ENCODE data around the gene KISS1R. TPM values are rescaled to one million over a fixed set of nuclear protein-coding genes. Genes with fewer than 3 reads are reported as not detected.

KISS1R gene
- polyA plus RNA-seq, 1 donor (not counting 4 experiments of a cell fraction or from before 2014, with no cell fraction given): not detected

- Histone ChIP-seq H3K27ac (ENCODE audit: control insufficient read depth, insufficient read depth, low read length) (no peak overlapping the region), H3K9ac (ENCODE audit: control insufficient read depth, extremely low read depth, insufficient read depth, low read length) (no peak overlapping the region), H3K79me2 (ENCODE audit: control insufficient read depth, insufficient read depth, low read length) (no peaks in the 10 kb centered on the region), H3K9me3 (ENCODE audit: control insufficient read depth, low read depth, low read length) (no peaks in the 10 kb centered on the region), H3K4me2 (ENCODE audit: control insufficient read depth, extremely low read depth, insufficient read depth, low read depth, low read length) (no peak overlapping the region), H3K27me3 (ENCODE audit: control insufficient read depth, extremely low read depth, insufficient read depth, low read length) (no peaks in the 10 kb centered on the region), H3K4me1 (ENCODE audit: control insufficient read depth, extremely low read depth, insufficient read depth, low read length) (peaks cover 6% of the 10 kb centered on the region), H3K36me3 (ENCODE audit: control insufficient read depth in 2 of 2, extremely low read depth in 1 of 2, insufficient read depth in 2 of 2, low read length in 2 of 2) (peaks cover 9 to 14% of the 10 kb centered on the region in 2 experiments), H3K9me1 (ENCODE audit: control insufficient read depth, extremely low read depth, insufficient read depth, low read length) (no peaks in the 10 kb centered on the region), H2AFZ (ENCODE audit: control insufficient read depth, low read length) (no peak overlapping the region), H4K20me1 (ENCODE audit: control insufficient read depth, extremely low read depth, insufficient read depth, low read length) (peaks cover 2% of the 10 kb centered on the region), H3K4me3 (ENCODE audit: control insufficient read depth in 2 of 3, extremely low read depth in 1 of 3, insufficient read depth in 2 of 3, low read depth in 1 of 3, low read length in 3 of 3) (no peak overlapping the region)
- dilution Hi-C loops (cut with MboI; ENCODE audit: extremely low pct_ligation_motif_present, low sequenced_read_pairs): no loop called here
- FAIRE-seq (no peak), DNase-seq (ENCODE audit: low read depth, low spot score) (no peak)
- TF ChIP-seq EZH2 (IDR thresholded peaks at IDR 0.05; ENCODE audit: low read length): no peak
- TF ChIP-seq, protein P1, sequence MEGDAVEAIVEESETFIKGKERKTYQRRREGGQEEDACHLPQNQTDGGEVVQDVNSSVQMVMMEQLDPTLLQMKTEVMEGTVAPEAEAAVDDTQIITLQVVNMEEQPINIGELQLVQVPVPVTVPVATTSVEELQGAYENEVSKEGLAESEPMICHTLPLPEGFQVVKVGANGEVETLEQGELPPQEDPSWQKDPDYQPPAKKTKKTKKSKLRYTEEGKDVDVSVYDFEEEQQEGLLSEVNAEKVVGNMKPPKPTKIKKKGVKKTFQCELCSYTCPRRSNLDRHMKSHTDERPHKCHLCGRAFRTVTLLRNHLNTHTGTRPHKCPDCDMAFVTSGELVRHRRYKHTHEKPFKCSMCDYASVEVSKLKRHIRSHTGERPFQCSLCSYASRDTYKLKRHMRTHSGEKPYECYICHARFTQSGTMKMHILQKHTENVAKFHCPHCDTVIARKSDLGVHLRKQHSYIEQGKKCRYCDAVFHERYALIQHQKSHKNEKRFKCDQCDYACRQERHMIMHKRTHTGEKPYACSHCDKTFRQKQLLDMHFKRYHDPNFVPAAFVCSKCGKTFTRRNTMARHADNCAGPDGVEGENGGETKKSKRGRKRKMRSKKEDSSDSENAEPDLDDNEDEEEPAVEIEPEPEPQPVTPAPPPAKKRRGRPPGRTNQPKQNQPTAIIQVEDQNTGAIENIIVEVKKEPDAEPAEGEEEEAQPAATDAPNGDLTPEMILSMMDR (optimal IDR thresholded peaks at IDR 0.05 in 1 of 3, IDR thresholded peaks at IDR 0.05 in 1 of 3, conservative IDR thresholded peaks at IDR 0.05 in 1 of 3; ENCODE audit: extremely low read depth in 1 of 3, insufficient read depth in 2 of 3, low read length in 3 of 3): no peak
Observed at GRCh38 chr19:887072-887471, 30.1 kb upstream of the KISS1R start.

DNA sequence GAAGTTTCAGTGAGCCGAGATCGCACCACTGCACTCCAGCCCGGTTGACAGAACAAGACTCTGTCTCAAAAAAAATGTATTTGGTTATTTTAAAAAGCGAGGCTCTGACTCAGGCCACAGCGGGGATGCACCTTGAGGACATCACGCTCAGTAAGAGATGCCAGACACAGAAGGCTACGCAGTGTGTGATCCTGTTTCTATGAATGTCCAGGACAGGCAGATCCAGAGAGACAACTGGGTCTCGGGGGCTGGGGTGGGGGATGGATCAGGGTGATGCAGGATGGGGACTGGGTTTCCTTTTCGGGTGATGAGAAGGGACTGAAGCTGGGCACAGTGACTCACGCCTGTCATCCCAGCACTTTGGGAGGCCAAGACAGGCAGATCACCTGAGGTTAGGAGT lies 29.5 kb upstream of the KISS1R start:
- peaks cover 2% of the 10 kb centered on the region for H4K20me1 ChIP-seq (ENCODE audit: control insufficient read depth, extremely low read depth, insufficient read depth, low read length)
- FAIRE-seq: no peak

More for the DNA sequence above, 29.5 kb upstream of the KISS1R start:
- no peak overlapping the region for H2AFZ ChIP-seq (ENCODE audit: control insufficient read depth, low read length)
- H3K9ac ChIP-seq (ENCODE audit: control insufficient read depth, extremely low read depth, insufficient read depth, low read length): no peak overlapping the region
- H3K4me1 ChIP-seq (ENCODE audit: control insufficient read depth, extremely low read depth, insufficient read depth, low read length): peaks cover 6% of the 10 kb centered on the region
- TF ChIP-seq, protein P1 (optimal IDR thresholded peaks at IDR 0.05 in 1 of 3, IDR thresholded peaks at IDR 0.05 in 1 of 3, conservative IDR thresholded peaks at IDR 0.05 in 1 of 3; ENCODE audit: extremely low read depth in 1 of 3, insufficient read depth in 2 of 3, low read length in 3 of 3): no peak
- no peak for TF ChIP-seq EZH2 (IDR thresholded peaks at IDR 0.05; ENCODE audit: low read length)
- dilution Hi-C loops (cut with MboI; ENCODE audit: extremely low pct_ligation_motif_present, low sequenced_read_pairs): no loop called here
- H3K9me3 ChIP-seq (ENCODE audit: control insufficient read depth, low read depth, low read length): no peaks in the 10 kb centered on the region
- DNase-seq (ENCODE audit: low read depth, low spot score): no peak
- no peaks in the 10 kb centered on the region for H3K79me2 ChIP-seq (ENCODE audit: control insufficient read depth, insufficient read depth, low read length)
- H3K4me2 ChIP-seq (ENCODE audit: control insufficient read depth, extremely low read depth, insufficient read depth, low read depth, low read length): no peak overlapping the region
- no peaks in the 10 kb centered on the region for H3K9me1 ChIP-seq (ENCODE audit: control insufficient read depth, extremely low read depth, insufficient read depth, low read length)
- H3K36me3 ChIP-seq (ENCODE audit: control insufficient read depth in 2 of 2, extremely low read depth in 1 of 2, insufficient read depth in 2 of 2, low read length in 2 of 2): peaks cover 9 to 13% of the 10 kb centered on the region in 2 experiments
- H3K4me3 ChIP-seq (ENCODE audit: control insufficient read depth in 2 of 3, extremely low read depth in 1 of 3, insufficient read depth in 2 of 3, low read depth in 1 of 3, low read length in 3 of 3): no peak overlapping the region
- H3K27ac ChIP-seq (ENCODE audit: control insufficient read depth, insufficient read depth, low read length): no peak overlapping the region
- H3K27me3 ChIP-seq (ENCODE audit: control insufficient read depth, extremely low read depth, insufficient read depth, low read length): no peaks in the 10 kb centered on the region
